Astrocyte of the cerebellum (primary cell): ENCODE data around the gene B4GALNT3.

Experiments used
- DNase-seq: peaks from one replicate; pipeline ENCODE4 v3.0.0-alpha.2; 2011; ENCODE audit warnings: low read depth
- H3K4me3 ChIP-seq: 2 replicates; pipeline ENCODE4 v1.5.1; 2011; ENCODE audit warnings: mild to moderate bottlenecking, low read depth, low read length, moderate library complexity
- CTCF ChIP-seq: IDR thresholded peaks from 2 replicates; pipeline ENCODE4 v1.5.1; 2012; ENCODE audit warnings: low read length, low read depth, moderate library complexity, mild to moderate bottlenecking; ENCODE audit errors: missing control alignments
- in situ Hi-C: cut with HindIII; loops from 2 replicates; pipeline ENCODE4 v1.10.0; 2017; ENCODE audit warnings: low sequenced_read_pairs

The B4GALNT3 gene

GRCh38 chr12:569091-569676, 109.4 kb downstream of the B4GALNT3 start:
- H3K4me3 ChIP-seq, result no peak overlapping the region

GRCh38 chr12:569803-570434, 110.2 kb downstream of the B4GALNT3 start:
- in situ Hi-C loops, result loop anchor here (5.0 kb wide), 1 partner anchor 247 kb away; no protein-coding TSS in a partner anchor
- peak overlapping the region; percentile 47 for H3K4me3 ChIP-seq
- peak; percentile 48 for DNase-seq
- TF ChIP-seq CTCF, result peak; percentile 83

More at GRCh38 chr12:569091-569676, 109.4 kb downstream of the B4GALNT3 start:
- DNase-seq, result no peak
- in situ Hi-C loops, result loop anchor here (5.0 kb wide), 1 partner anchor 248 kb away; no protein-coding TSS in a partner anchor
- TF ChIP-seq CTCF, result no peak

GRCh38 chr12:570435-570920, 110.7 kb downstream of the B4GALNT3 start:
- peak; percentile 40 for DNase-seq
- TF ChIP-seq CTCF, result no peak
- H3K4me3 ChIP-seq, result peak overlapping the region; percentile 47
- in situ Hi-C loops, result no loop called here

GRCh38 chr12:570921-571794, 111.4 kb downstream of the B4GALNT3 start:
- in situ Hi-C loops, result no loop called here
- H3K4me3 ChIP-seq, result peak overlapping the region; percentile 47
- DNase-seq, result peak; percentile 36
- TF ChIP-seq CTCF, result no peak

GRCh38 chr12:571795-572531, 112.2 kb downstream of the B4GALNT3 start:
- no peak for TF ChIP-seq CTCF
- in situ Hi-C loops, result no loop called here
- DNase-seq, result no peak
- no peak overlapping the region for H3K4me3 ChIP-seq

- DNase-seq, result no peak
- TF ChIP-seq CTCF, result no peak
- in situ Hi-C loops, result no loop called here
- no peak overlapping the region for H3K4me3 ChIP-seq
Measured at GRCh38 chr12:572532-572899, 112.8 kb downstream of the B4GALNT3 start.
